Gastrocnemius medialis (tissue), 4 donors: ENCODE results near the gene ZAP70.

Experiments
- POLR2A ChIP-seq, 2 donors: fragments of 450-650 bp; IDR thresholded peaks; one replicate each; pipeline ENCODE4 v1.6.1; 2017; ENCODE audit warnings: antibody characterized with exemption in 2 of 2, mild to moderate bottlenecking in 2 of 2, moderate library complexity in 2 of 2
- TF ChIP-seq, protein P1 (sequence below), 5 experiments: fragments of 450-650 bp in 3 of 5; fragments of 200-600 bp in 2 of 5; sonication (generic) in 2 of 5; IDR thresholded peaks in 4 of 5; conservative IDR thresholded peaks in 1 of 5; 1 replicate in 4 of 5; 2 replicates in 1 of 5; pipeline ENCODE4 v1.5.1; 2016 to 2019; ENCODE audit warnings: antibody characterized with exemption in 5 of 5, mild to moderate bottlenecking in 3 of 5, moderate library complexity in 3 of 5

DNA sequence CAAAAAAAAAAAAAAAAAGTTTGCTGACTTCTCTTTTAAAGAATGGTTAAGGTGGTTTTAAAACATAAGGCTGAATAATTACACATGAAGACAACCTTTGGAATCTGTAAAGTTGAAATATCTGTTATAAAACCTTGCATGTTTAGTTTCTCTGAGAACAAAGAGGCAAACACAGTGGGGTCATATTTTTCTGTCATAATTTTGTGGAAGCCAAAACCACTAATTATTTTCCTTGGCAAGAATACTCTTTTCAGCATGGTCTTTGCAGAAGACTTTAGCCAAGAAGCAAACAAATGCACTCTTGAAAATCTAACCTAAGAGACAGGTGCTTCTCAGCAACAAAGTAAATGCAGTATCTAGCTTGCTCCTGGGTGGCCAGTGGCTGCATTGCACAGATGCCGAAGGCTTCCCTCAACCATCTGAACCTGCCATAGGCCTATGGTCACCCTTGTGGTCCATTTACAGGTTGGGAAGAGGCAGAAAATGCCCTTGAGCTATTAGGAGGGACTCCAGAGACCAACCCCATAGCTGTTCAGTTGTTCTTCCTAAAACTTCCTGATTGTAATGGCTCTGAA lies 44.8 kb downstream of the ZAP70 start:
- TF ChIP-seq POLR2A (IDR thresholded peaks at IDR 0.05): no peak
- TF ChIP-seq, protein P1, sequence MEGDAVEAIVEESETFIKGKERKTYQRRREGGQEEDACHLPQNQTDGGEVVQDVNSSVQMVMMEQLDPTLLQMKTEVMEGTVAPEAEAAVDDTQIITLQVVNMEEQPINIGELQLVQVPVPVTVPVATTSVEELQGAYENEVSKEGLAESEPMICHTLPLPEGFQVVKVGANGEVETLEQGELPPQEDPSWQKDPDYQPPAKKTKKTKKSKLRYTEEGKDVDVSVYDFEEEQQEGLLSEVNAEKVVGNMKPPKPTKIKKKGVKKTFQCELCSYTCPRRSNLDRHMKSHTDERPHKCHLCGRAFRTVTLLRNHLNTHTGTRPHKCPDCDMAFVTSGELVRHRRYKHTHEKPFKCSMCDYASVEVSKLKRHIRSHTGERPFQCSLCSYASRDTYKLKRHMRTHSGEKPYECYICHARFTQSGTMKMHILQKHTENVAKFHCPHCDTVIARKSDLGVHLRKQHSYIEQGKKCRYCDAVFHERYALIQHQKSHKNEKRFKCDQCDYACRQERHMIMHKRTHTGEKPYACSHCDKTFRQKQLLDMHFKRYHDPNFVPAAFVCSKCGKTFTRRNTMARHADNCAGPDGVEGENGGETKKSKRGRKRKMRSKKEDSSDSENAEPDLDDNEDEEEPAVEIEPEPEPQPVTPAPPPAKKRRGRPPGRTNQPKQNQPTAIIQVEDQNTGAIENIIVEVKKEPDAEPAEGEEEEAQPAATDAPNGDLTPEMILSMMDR (IDR thresholded peaks at IDR 0.05 in 4 of 5, conservative IDR thresholded peaks at IDR 0.05 in 1 of 5): no peak
